Measurements from ENCODE around the gene RAB24.

- TF ChIP-seq TAF1 (IDR thresholded peaks at IDR 0.05; ENCODE audit: low read depth) (peak; percentile 52), CREB1 (IDR thresholded peaks at IDR 0.05; ENCODE audit: low read depth) (0 out of 2 replicates have a peak, but pooled peaks have one; percentile 39), REST (IDR thresholded peaks at IDR 0.05; ENCODE audit: low read depth) (no peak), MAX (IDR thresholded peaks at IDR 0.05) (peak; percentile 94), YY1 (IDR thresholded peaks at IDR 0.05; ENCODE audit: low read depth) (no peak), EP300 (IDR thresholded peaks at IDR 0.05; ENCODE audit: borderline replicate concordance) (0 out of 2 replicates have a peak, but pooled peaks have one; percentile 9), FOXM1 (IDR thresholded peaks at IDR 0.05; ENCODE audit: borderline replicate concordance, low read depth) (peak; percentile 99), CEBPB (IDR thresholded peaks at IDR 0.05) (no peak), TEAD4 (IDR thresholded peaks at IDR 0.05) (0 out of 2 replicates have a peak, but pooled peaks have one; percentile 3), NFIC (IDR thresholded peaks at IDR 0.05) (no peak; the same call in 1 of the 2 replicates), USF1 (IDR thresholded peaks at IDR 0.05) (peak; percentile 81)
Measured at GRCh38 chr5:177311723-177312648, 8.5 kb upstream of the RAB24 start, which contains the start of gene MXD3.
